GM12891 (cell line): ENCODE data around the gene ATF1.

Experiments used
- PAX5 ChIP-seq: IDR thresholded peaks from 2 replicates; pipeline ENCODE4 v1.6.1; 2011; ENCODE audit warnings: low read length, moderate library complexity, mild to moderate bottlenecking; ENCODE audit not compliant: insufficient read depth, severe bottlenecking
- POLR2A ChIP-seq: IDR thresholded peaks from 2 replicates; pipeline ENCODE4 v1.6.1; 2011; ENCODE audit warnings: low read depth, low read length, control low read depth
- POLR2AphosphoS5 ChIP-seq: IDR thresholded peaks from 2 replicates; pipeline ENCODE4 v1.6.1; 2011; ENCODE audit warnings: low read depth, low read length, control low read depth
- POU2F2 ChIP-seq: IDR thresholded peaks from 2 replicates; pipeline ENCODE4 v1.6.1; 2011; ENCODE audit warnings: low read depth, mild to moderate bottlenecking, control low read depth, low read length, moderate library complexity
- SPI1 ChIP-seq: IDR thresholded peaks from 2 replicates; pipeline ENCODE4 v1.6.1; 2011; ENCODE audit warnings: low read depth, low read length, control low read depth
- TAF1 ChIP-seq: IDR thresholded peaks from 2 replicates; pipeline ENCODE4 v1.6.1; 2011; ENCODE audit warnings: low read depth, low read length, control low read depth

GRCh38 chr12:50732591-50732990 is 31.3 kb upstream of the ATF1 start:
- TF ChIP-seq POLR2AphosphoS5 (no peak), POLR2A (no peak), TAF1 (no peak), POU2F2 (no peak), SPI1 (no peak), PAX5 (no peak)
